Bronchial epithelial cell (primary cell): ENCODE data around the gene GALNT15. TPM values are rescaled to one million over a fixed set of nuclear protein-coding genes. Genes with fewer than 3 reads are reported as not detected.

Source experiments
- DNase-seq: peaks from one replicate; pipeline ENCODE4 v3.0.0-alpha.2; 2010; ENCODE audit warnings: low read depth
- FAIRE-seq: peaks from 2 replicates; lab custom pipeline; 2011; peaks lifted over from hg19 to GRCh38; lab: Jason Lieb, UNC
- H3K27me3 ChIP-seq: 2 replicates; pipeline ENCODE4 v1.5.1; 2011; ENCODE audit warnings: low read length; ENCODE audit not compliant: control insufficient read depth, insufficient read depth
- H3K36me3 ChIP-seq: 2 replicates; pipeline ENCODE4 v1.5.1; 2011; ENCODE audit warnings: low read length; ENCODE audit not compliant: control insufficient read depth, insufficient read depth
- H3K4me3 ChIP-seq: 2 replicates; pipeline ENCODE4 v1.5.1; 2011; ENCODE audit warnings: mild to moderate bottlenecking, low read depth, low read length, control low read depth
- CTCF ChIP-seq: IDR thresholded peaks from 2 replicates; pipeline ENCODE4 v1.5.1; 2011; ENCODE audit warnings: mild to moderate bottlenecking, moderate library complexity, low read length, control low read depth, inconsistent platforms; ENCODE audit not compliant: insufficient read depth, severe bottlenecking
- total RNA-seq: library from RNA; depleted of rRNA; stranded (reverse); fragments of >200 nt; gene quantifications from 2 replicates; pipeline ENCODE4 v1.2.1, GENCODE V29; 2014

GALNT15 gene
- total RNA-seq, 1 donor from 2014 or later = 0.53 TPM

- FAIRE-seq = no peak
- H3K36me3 ChIP-seq = no peaks in the 10 kb centered on the region
- TF ChIP-seq CTCF = no peak
- H3K4me3 ChIP-seq = no peak overlapping the region
- H3K27me3 ChIP-seq = no peaks in the 10 kb centered on the region
- DNase-seq = no peak
These were observed 17.8 kb downstream of the GALNT15 start for GRCh38 chr3:16192176-16192811.

- no peak for TF ChIP-seq CTCF
- no peaks in the 10 kb centered on the region for H3K27me3 ChIP-seq
- H3K4me3 ChIP-seq = no peak overlapping the region
- no peaks in the 10 kb centered on the region for H3K36me3 ChIP-seq
- DNase-seq (no peak), FAIRE-seq (no peak)
These were observed 23.9 kb downstream of the GALNT15 start for GRCh38 chr3:16198427-16198826.

GRCh38 chr3:16199769-16200168 is 25.3 kb downstream of the GALNT15 start:
- no peak overlapping the region for H3K4me3 ChIP-seq
- TF ChIP-seq CTCF = no peak
- DNase-seq (no peak), FAIRE-seq (no peak)
- H3K27me3 ChIP-seq = no peaks in the 10 kb centered on the region
- no peaks in the 10 kb centered on the region for H3K36me3 ChIP-seq

- Histone ChIP-seq H3K36me3 (no peaks in the 10 kb centered on the region), H3K4me3 (no peak overlapping the region), H3K27me3 (no peaks in the 10 kb centered on the region)
- no peak for FAIRE-seq
- no peak for TF ChIP-seq CTCF
- DNase-seq = peak; percentile 29
These were observed 25.9 kb downstream of the GALNT15 start for GRCh38 chr3:16200411-16200810.

- DNase-seq (peak; percentile 62), FAIRE-seq (no peak)
- no peaks in the 10 kb centered on the region for H3K27me3 ChIP-seq
These were observed 28.6 kb downstream of the GALNT15 start for GRCh38 chr3:16203031-16203430.

More at GRCh38 chr3:16203031-16203430, 28.6 kb downstream of the GALNT15 start:
- no peak for TF ChIP-seq CTCF
- Histone ChIP-seq H3K36me3 (no peaks in the 10 kb centered on the region), H3K4me3 (no peak overlapping the region)
